Esophagus mucosa (tissue), 1 donor: ENCODE data around the gene ABCC10. TPM values are rescaled to one million over a fixed set of nuclear protein-coding genes. Genes with fewer than 3 reads are reported as not detected.
"Not testable (repeated sequence)": the region's sequence is repeated elsewhere in the genome, so short reads cannot be mapped to it uniquely, and the experiment has no call there.

Experiments used
- ATAC-seq: fragments of 200-7000 bp; cut with Tn5 transposase; one replicate; pipeline ENCODE4 v1.9.1; 2020
- total RNA-seq: library from RNA; stranded (reverse); gene quantifications from one replicate; pipeline ENCODE4 v1.2.4, GENCODE V29; 2023
- donor health status: DM: yes; HTN: yes; CAD: no.

ABCC10 gene
- total RNA-seq, 1 donor from 2014 or later = 18.3 TPM

- ATAC-seq = no peak
These were observed 21.6 kb downstream of the ABCC10 start for GRCh38 chr6:43448916-43449315.

GRCh38 chr6:43450699-43451131 is 23.4 kb downstream of the ABCC10 start:
- ATAC-seq = no peak

- ATAC-seq = no peak
These were observed 24.0 kb downstream of the ABCC10 start for GRCh38 chr6:43451348-43451747.

- ATAC-seq = no peak
These were observed 24.6 kb downstream of the ABCC10 start for GRCh38 chr6:43451939-43452338.

- no peak for ATAC-seq
These were observed 25.6 kb downstream of the ABCC10 start for GRCh38 chr6:43452896-43453295.

- ATAC-seq = no peak
These were observed 26.5 kb downstream of the ABCC10 start for GRCh38 chr6:43453831-43454230.

GRCh38 chr6:43454290-43454695 is 27.0 kb downstream of the ABCC10 start:
- ATAC-seq = peak; percentile 68

GRCh38 chr6:43454696-43455530 is 27.6 kb downstream of the ABCC10 start:
- ATAC-seq = peak; percentile 22

GRCh38 chr6:43455531-43456428 is 28.4 kb downstream of the ABCC10 start, which contains the start of gene DLK2:
TSS of gene DLK2 (minus strand) at chr6:43455548. CDS start at chr6:43454825, 723 bp downstream.
- ATAC-seq = peak; percentile 25

- ATAC-seq = no peak
These were observed 30.3 kb downstream of the ABCC10 start for GRCh38 chr6:43457643-43458042.

- not testable (repeated sequence) for ATAC-seq
These were observed 30.8 kb downstream of the ABCC10 start for GRCh38 chr6:43458154-43458553.

- ATAC-seq = no peak
These were observed 32.2 kb downstream of the ABCC10 start for GRCh38 chr6:43459535-43459934.

GRCh38 chr6:43460032-43460431 is 32.7 kb downstream of the ABCC10 start:
- ATAC-seq = no peak

GRCh38 chr6:43461936-43462335 is 34.6 kb downstream of the ABCC10 start:
- no peak for ATAC-seq

GRCh38 chr6:43464337-43464736 is 37.0 kb downstream of the ABCC10 start:
- ATAC-seq = no peak

- peak; percentile 11 for ATAC-seq
These were observed 38.6 kb downstream of the ABCC10 start for GRCh38 chr6:43465948-43466347.

- ATAC-seq = not testable (repeated sequence)
These were observed 39.9 kb downstream of the ABCC10 start for GRCh38 chr6:43467265-43467664.

GRCh38 chr6:43467752-43468151 is 40.4 kb downstream of the ABCC10 start:
- ATAC-seq = no peak

- no peak for ATAC-seq
These were observed 40.9 kb downstream of the ABCC10 start for GRCh38 chr6:43468240-43468639.

- ATAC-seq = peak; percentile 36
These were observed 41.7 kb downstream of the ABCC10 start for GRCh38 chr6:43468748-43469681.

- ATAC-seq = peak; percentile 18
These were observed 42.6 kb downstream of the ABCC10 start for GRCh38 chr6:43469947-43470346.

- ATAC-seq = no peak
These were observed 44.1 kb downstream of the ABCC10 start for GRCh38 chr6:43471399-43471798.
